T47D (cell line): Measurements from ENCODE around the gene SUSD6.

Source experiments
- DNase-seq, 2 experiments: peaks; one replicate each; pipeline versions ENCODE4 v3.0.0 to v3.0.0-alpha.2; 2011 to 2012; ENCODE audit warnings: low read depth in 1 of 2, low spot score in 1 of 2
- JUND ChIP-seq: IDR thresholded peaks from 2 replicates; pipeline ENCODE4 v1.6.1; 2012; ENCODE audit warnings: low read depth
- in situ Hi-C: cut with HindIII; loops from 2 replicates; pipeline ENCODE4 v1.10.0; 2016; ENCODE audit warnings: low sequenced_read_pairs, low pct_unique_long_range_greater_than_20kb

Gene SUSD6

DNA sequence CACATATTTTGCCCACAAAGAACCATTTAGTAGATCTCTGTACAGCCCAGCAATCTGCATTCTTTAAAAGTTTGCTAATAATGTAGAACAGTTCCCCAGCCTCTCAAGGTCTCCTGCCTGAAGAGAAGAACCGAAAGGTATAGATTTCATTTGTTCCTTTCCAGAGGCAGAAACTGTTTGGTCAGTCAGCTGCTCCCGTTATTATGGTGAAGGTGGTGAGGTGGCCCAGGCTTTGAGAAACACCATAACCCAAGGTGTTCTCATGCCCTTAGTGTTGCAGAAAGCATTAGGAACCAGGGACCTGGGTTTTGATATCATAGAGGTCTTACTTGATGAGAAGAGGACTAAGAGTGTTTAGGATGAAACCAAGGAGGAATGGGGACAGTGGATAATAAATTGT, 65.3 kb downstream of the SUSD6 start:
- TF ChIP-seq JUND, result no peak
- in situ Hi-C loops, result no loop called here
- DNase-seq, result no peak

DNA sequence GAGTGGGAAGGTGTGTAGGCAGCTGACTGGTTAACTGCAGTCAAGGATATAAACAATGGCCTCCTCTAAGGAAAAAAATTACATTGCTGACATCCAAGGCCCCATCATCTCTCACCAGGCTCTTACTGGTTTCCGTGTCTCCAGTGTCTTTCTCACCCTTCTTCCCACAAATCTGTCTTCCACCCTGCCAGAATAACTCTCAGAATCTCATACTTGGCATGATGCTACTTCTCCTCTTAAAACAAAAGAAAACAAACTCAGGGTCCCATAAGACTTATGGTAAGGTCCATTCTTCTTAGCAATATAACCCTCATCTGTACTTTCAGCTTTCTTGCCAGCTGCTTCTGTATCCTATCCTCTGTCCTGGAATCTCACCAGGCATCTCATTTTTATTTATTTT, 68.9 kb downstream of the SUSD6 start:
- DNase-seq, result no peak
- no peak for TF ChIP-seq JUND
- in situ Hi-C loops, result no loop called here

GRCh38 chr14:69682136-69682535, 70.7 kb downstream of the SUSD6 start:
- no peak for DNase-seq
- in situ Hi-C loops, result no loop called here
- no peak for TF ChIP-seq JUND

GRCh38 chr14:69682621-69683263, 71.3 kb downstream of the SUSD6 start:
- TF ChIP-seq JUND, result no peak
- DNase-seq, result peak; percentile 25 to 32
- in situ Hi-C loops, result no loop called here

- in situ Hi-C loops, result no loop called here
- DNase-seq, result no peak
- no peak for TF ChIP-seq JUND
Observed at GRCh38 chr14:69683971-69684370, 72.6 kb downstream of the SUSD6 start.

GRCh38 chr14:69684461-69685217, 73.2 kb downstream of the SUSD6 start:
- in situ Hi-C loops, result no loop called here
- DNase-seq, result no peak
- no peak for TF ChIP-seq JUND

- TF ChIP-seq JUND, result no peak
- no peak for DNase-seq
- in situ Hi-C loops, result no loop called here
Observed at GRCh38 chr14:69685218-69685616, 73.8 kb downstream of the SUSD6 start.

- no peak for DNase-seq
- no peak for TF ChIP-seq JUND
- in situ Hi-C loops, result no loop called here
Observed at GRCh38 chr14:69685716-69686115, 74.3 kb downstream of the SUSD6 start.

GRCh38 chr14:69687606-69688298, 76.4 kb downstream of the SUSD6 start:
- in situ Hi-C loops, result no loop called here

GRCh38 chr14:69688299-69688649, 76.9 kb downstream of the SUSD6 start:
- TF ChIP-seq JUND, result no peak
- in situ Hi-C loops, result no loop called here
- DNase-seq, result no peak

More at GRCh38 chr14:69687606-69688298, 76.4 kb downstream of the SUSD6 start:
- DNase-seq, result no peak
- TF ChIP-seq JUND, result no peak

- DNase-seq, result no peak
- in situ Hi-C loops, result no loop called here
- no peak for TF ChIP-seq JUND
Observed at GRCh38 chr14:69690042-69690441, 78.6 kb downstream of the SUSD6 start.

GRCh38 chr14:69692594-69692993, 81.2 kb downstream of the SUSD6 start:
- DNase-seq, result no peak
- no peak for TF ChIP-seq JUND
- in situ Hi-C loops, result no loop called here

GRCh38 chr14:69693145-69693544, 81.7 kb downstream of the SUSD6 start:
- TF ChIP-seq JUND, result no peak
- no peak for DNase-seq
- in situ Hi-C loops, result no loop called here
